GM23248 (cell line): Measurements from ENCODE around the gene PRPF31. TPM values are rescaled to one million over a fixed set of nuclear protein-coding genes. Genes with fewer than 3 reads are reported as not detected.

Source experiments
- DNase-seq: peaks from one replicate; pipeline ENCODE4 v3.0.0-alpha.2; 2015
- H2AFZ ChIP-seq: fragments of 200-600 bp; sonication (generic); 2 replicates; pipeline ENCODE4 v1.6.1; 2016; ENCODE audit warnings: antibody characterized with exemption
- H3F3A ChIP-seq: fragments of 200-600 bp; sonication (generic); 2 replicates; pipeline ENCODE4 v1.6.1; 2016; ENCODE audit warnings: mild to moderate bottlenecking, antibody characterized with exemption, mixed run types; ENCODE audit not compliant: insufficient read depth
- H3K27ac ChIP-seq: fragments of 200-600 bp; sonication (generic); 2 replicates; pipeline ENCODE4 v1.5.1; 2016; ENCODE audit warnings: mild to moderate bottlenecking
- H3K27me3 ChIP-seq: fragments of 200-600 bp; sonication (generic); replicated peaks from 2 replicates; pipeline ENCODE4 v1.6.1; 2016; ENCODE audit warnings: mild to moderate bottlenecking; ENCODE audit not compliant: insufficient read depth
- H3K36me3 ChIP-seq: fragments of 200-600 bp; sonication (generic); 2 replicates; pipeline ENCODE4 v1.6.1; 2016; ENCODE audit warnings: low read depth, mild to moderate bottlenecking
- H3K4me1 ChIP-seq: fragments of 200-600 bp; sonication (generic); 2 replicates; pipeline ENCODE4 v1.6.1; 2016; ENCODE audit warnings: mild to moderate bottlenecking; ENCODE audit not compliant: insufficient read depth
- H3K4me2 ChIP-seq: fragments of 200-600 bp; sonication (generic); one replicate; pipeline ENCODE4 v1.6.1; 2016; ENCODE audit warnings: mild to moderate bottlenecking; ENCODE audit not compliant: unreplicated experiment
- H3K4me3 ChIP-seq: fragments of 200-600 bp; sonication (generic); 2 replicates; pipeline ENCODE4 v1.5.1; 2016; ENCODE audit warnings: mild to moderate bottlenecking
- H3K79me2 ChIP-seq: fragments of 200-600 bp; sonication (generic); 2 replicates; pipeline ENCODE4 v1.6.1; 2016; ENCODE audit warnings: mild to moderate bottlenecking; ENCODE audit not compliant: insufficient read depth
- H3K9ac ChIP-seq: fragments of 200-600 bp; sonication (generic); 2 replicates; pipeline ENCODE4 v1.6.1; 2016; ENCODE audit warnings: mild to moderate bottlenecking
- H3K9me2 ChIP-seq: fragments of 200-600 bp; sonication (generic); 2 replicates; pipeline ENCODE4 v1.6.1; 2016; ENCODE audit warnings: mixed run types, mild to moderate bottlenecking, moderate library complexity; ENCODE audit not compliant: insufficient read depth
- H3K9me3 ChIP-seq: fragments of 200-600 bp; sonication (generic); one replicate; pipeline ENCODE4 v1.6.1; 2017; ENCODE audit warnings: low read depth
- H4K20me1 ChIP-seq: fragments of 200-600 bp; sonication (generic); 2 replicates; pipeline ENCODE4 v1.6.0; 2016; ENCODE audit not compliant: insufficient read depth
- EZH2 ChIP-seq: fragments of 200-600 bp; sonication (generic); IDR thresholded peaks from 2 replicates; pipeline ENCODE4 v1.6.1; 2018; ENCODE audit warnings: antibody characterized with exemption, mild to moderate bottlenecking; ENCODE audit not compliant: insufficient read depth, poor library complexity, severe bottlenecking
- EZH2phosphoT487 ChIP-seq: fragments of 200-600 bp; sonication (generic); IDR thresholded peaks from 2 replicates; pipeline ENCODE4 v1.6.1; 2018; ENCODE audit warnings: antibody characterized with exemption, moderate library complexity, mild to moderate bottlenecking, low read depth; ENCODE audit not compliant: insufficient read depth
- WGBS, 2 experiments: methylation state at CpG; one replicate each; pipeline ENCODE4 v1.1.6; 2015 to 2017; ENCODE audit warnings: low lambda C conversion rate in 2 of 2, low coverage in 1 of 2; ENCODE audit errors: missing lambda C conversion rate in 2 of 2; 5-methylcytosine and 5-hydroxymethylcytosine counted together
- in situ Hi-C: fragments of 300-500 bp; cut with MboI; formaldehyde crosslinking; loops from 2 replicates; pipeline ENCODE4 v1.15.0; 2020
- polyA plus RNA-seq: library from polyadenylated mRNA; unstranded; fragments of >200 nt; fragmentation: Nextera tagmentation; extraction: Ambion mirVana; gene quantifications from 2 replicates; pipeline ENCODE4 v1.2.1, GENCODE V29; 2016
- total RNA-seq: library from RNA; depleted of rRNA; stranded (reverse); fragments of >200 nt; shearing (Covaris generic); gene quantifications from 2 replicates; pipeline ENCODE4 v1.2.3, GENCODE V29; 2014

PRPF31 gene
- total and polyA plus RNA-seq, 2 experiments from 2014 or later = 38.4 to 78.6 TPM

DNA sequence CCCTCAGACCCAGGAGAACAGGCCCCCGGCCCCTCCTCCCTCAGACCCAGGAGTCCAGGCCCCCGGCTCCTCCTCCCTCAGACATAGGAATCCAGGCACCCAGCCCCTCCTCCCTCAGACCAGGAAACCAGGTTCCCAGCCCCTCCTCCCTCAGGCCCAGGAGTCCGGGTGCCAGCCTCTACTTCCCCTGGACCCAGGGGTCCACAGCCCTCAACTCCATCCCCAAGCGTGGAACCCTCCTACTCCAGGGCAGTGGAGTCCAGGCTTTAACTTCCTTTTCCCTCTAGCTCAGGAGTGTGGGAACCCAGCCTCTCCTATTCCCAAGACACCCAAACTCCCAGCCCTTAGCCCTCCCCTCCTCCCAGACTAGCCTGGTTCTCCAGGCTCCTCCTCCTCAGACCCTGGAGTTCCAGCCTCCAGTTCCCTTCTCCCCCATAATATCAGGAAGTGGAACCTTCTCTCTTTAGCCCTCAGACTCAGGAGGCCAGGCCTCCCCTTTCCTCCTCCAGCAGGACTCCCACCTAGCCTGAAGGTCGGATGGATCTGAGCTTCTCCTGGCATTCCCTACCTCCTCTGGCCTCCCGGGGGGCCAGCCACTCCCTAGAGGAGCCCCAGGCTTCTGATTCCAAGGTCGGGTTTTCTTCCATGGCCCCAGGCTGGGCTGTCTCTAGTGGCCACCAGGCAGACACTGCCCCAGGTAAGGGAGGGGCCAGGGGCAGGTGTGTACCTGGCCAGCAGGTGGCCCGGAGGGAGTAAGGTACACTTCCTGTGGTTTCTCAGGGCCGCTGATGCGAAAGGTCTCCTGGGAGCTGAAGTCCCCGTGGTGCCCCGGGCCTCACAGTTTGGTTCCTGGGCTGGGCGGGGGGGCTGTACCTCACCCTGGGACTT lies 57.2 kb downstream of the PRPF31 start, which contains the start of gene TMC4:
Gene TMC4, minus strand, starts transcription at position 690 of the 888 bp plus-strand sequence. Its CDS starts 43 bp downstream, at position 647.
- no peak within 1 kb of the TSS for H3K27ac ChIP-seq
- peak; percentile 33 for DNase-seq
- no peak within 1 kb of the TSS for H3K9ac ChIP-seq
- no peaks in the 10 kb centered on the region for H3K9me2 ChIP-seq
- H3K79me2 ChIP-seq = no peaks in the 10 kb centered on the region
- H2AFZ ChIP-seq = no peak within 1 kb of the TSS
- H3K4me2 ChIP-seq = no peak within 1 kb of the TSS
- TF ChIP-seq EZH2 (no peak), EZH2phosphoT487 (no peak)
- no peaks in the 10 kb centered on the region for H3K4me1 ChIP-seq
- H3F3A ChIP-seq = no peaks in the 10 kb centered on the region
- H3K36me3 ChIP-seq = no peaks in the 10 kb centered on the region
- H3K27me3 ChIP-seq = no peaks in the 10 kb centered on the region
- H3K9me3 ChIP-seq = no peaks in the 10 kb centered on the region
- in situ Hi-C loops = no loop called here
- H4K20me1 ChIP-seq = no peaks in the 10 kb centered on the region
- H3K4me3 ChIP-seq = no peak within 1 kb of the TSS
- 3 to 6% methylated on average over 12 to 13 of the region's 13 CpGs for WGBS, 2 experiments

DNA sequence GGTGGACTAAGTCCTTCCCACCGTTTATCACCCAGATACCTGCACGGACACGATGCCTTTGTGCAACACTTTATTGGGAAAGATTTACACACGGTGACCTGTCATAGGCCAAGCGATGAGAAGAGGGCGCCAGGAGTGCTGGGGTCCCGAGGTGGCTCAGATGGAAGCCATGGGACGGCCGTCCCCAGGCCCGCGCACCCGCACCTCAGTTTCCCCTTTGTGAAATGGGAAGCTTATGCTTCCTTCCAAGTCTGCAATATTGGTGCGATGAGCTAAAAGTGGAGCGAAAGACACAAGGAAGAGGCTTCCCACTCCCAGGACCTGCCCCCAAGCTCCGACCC lies 57.8 kb downstream of the PRPF31 start:
- H3K4me3 ChIP-seq = no peak overlapping the region
- TF ChIP-seq EZH2phosphoT487 (no peak), EZH2 (no peak)
- in situ Hi-C loops = no loop called here
- H3F3A ChIP-seq = no peaks in the 10 kb centered on the region
- H3K36me3 ChIP-seq = peaks cover 5% of the 10 kb centered on the region; the same call in 1 of the 2 replicates
- H3K79me2 ChIP-seq = no peaks in the 10 kb centered on the region
- no peaks in the 10 kb centered on the region for H3K4me1 ChIP-seq
- WGBS, 2 experiments = 38 to 43% methylated on average over 15 of the region's 15 CpGs
- H3K9ac ChIP-seq = no peak overlapping the region
- H3K27ac ChIP-seq = no peak overlapping the region
- no peaks in the 10 kb centered on the region for H3K27me3 ChIP-seq
- no peaks in the 10 kb centered on the region for H3K9me2 ChIP-seq
- H3K4me2 ChIP-seq = no peak overlapping the region
- H2AFZ ChIP-seq = no peak overlapping the region
- DNase-seq = no peak
- no peaks in the 10 kb centered on the region for H4K20me1 ChIP-seq
- H3K9me3 ChIP-seq = no peaks in the 10 kb centered on the region

DNA sequence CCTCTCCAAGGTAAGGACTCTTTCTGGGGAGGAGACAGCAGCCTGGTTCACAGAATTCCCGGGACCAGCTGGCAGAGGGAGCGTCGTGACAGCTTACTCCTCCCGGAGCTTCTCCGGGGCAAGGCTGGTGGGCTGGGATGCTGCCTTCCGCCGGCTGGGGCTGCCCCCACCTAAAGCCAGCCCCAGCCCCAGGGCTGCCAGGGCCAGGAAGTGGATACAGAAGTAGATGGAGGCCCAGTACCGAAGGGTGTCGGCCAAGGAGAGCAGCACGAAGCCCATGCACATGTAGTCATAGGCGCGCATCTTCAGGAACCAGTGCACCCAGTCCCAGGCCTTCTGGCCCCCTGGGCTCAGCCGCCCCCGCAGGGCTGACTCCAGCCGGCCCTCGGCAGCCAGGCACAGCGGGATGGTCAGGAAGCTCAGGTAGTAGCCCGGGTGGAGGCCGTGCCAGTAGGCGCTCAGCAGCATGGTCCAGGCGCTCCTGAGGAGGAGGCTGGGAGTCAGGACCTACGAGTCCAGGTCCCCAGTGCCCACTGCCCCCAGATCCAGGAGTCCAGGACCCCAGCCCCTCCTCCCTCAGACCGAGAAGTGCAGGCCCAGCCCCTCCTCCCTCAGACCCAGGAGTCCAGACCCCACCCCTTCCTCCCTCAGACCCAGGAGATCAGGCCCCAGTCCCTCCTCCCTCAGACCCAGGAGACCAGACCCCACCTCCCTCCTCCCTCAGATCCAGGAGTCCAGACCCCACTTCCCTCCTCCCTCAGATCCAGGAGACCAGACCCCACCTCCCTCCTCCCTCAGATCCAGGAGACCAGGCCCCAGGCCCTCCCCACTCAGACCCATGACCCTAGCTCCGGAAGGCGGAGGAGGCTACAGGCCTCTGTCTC lies 58.6 kb downstream of the PRPF31 start:
- Histone ChIP-seq H3K36me3 (peaks cover 9% of the 10 kb centered on the region; the same call in 1 of the 2 replicates), H3F3A (no peaks in the 10 kb centered on the region), H3K4me1 (no peaks in the 10 kb centered on the region), H3K4me3 (no peak overlapping the region), H3K27me3 (no peaks in the 10 kb centered on the region), H3K9me3 (no peaks in the 10 kb centered on the region), H3K9me2 (no peaks in the 10 kb centered on the region), H3K9ac (no peak overlapping the region), H3K27ac (no peak overlapping the region), H3K4me2 (no peak overlapping the region), H4K20me1 (no peaks in the 10 kb centered on the region), H3K79me2 (no peaks in the 10 kb centered on the region), H2AFZ (no peak overlapping the region)
- no peak for DNase-seq
- TF ChIP-seq EZH2 (no peak), EZH2phosphoT487 (no peak)
- WGBS, 2 experiments = 51 to 62% methylated on average over 24 to 25 of the region's 25 CpGs
- in situ Hi-C loops = no loop called here

DNA sequence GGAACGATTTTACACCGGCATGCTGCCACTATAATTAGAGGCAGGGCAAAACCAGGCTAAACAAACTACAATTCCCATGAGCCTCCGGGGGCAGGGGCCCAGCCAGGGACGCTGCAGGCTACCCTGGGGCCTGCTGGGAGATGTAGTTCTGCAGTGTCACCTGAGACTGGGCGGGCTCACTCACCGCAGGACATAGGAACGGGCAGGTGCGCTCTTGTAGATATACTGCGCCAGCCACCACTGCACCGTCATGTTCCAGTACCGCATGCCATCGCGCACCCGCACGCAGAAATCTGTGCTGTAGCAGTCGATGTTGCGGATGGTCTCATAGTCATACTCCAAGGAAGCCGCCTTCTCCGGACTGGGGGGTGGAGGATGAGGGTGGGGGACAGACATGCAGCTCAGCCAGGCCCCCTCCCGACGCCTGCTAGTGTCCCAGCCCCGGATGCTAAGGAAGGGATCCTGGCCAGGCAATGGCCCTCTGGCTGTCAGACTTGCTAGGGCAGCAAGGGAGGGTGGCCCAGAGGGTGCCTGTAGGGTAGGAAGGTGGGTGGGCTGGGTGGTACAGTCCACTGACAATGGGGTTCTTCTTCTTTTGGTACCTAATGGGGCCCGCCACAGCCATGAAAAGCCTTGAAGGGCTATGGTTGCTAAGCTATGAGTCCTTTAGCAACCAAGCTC lies 63.2 kb downstream of the PRPF31 start:
- TF ChIP-seq EZH2 (no peak), EZH2phosphoT487 (no peak)
- Histone ChIP-seq H3K79me2 (no peaks in the 10 kb centered on the region), H2AFZ (no peak overlapping the region), H3K4me1 (no peaks in the 10 kb centered on the region), H3K9me2 (no peaks in the 10 kb centered on the region), H3K27me3 (no peaks in the 10 kb centered on the region), H4K20me1 (no peaks in the 10 kb centered on the region), H3K4me3 (no peak overlapping the region), H3K27ac (no peak overlapping the region), H3K36me3 (peaks cover 16% of the 10 kb centered on the region; the same call in 1 of the 2 replicates), H3K9ac (no peak overlapping the region), H3K9me3 (no peaks in the 10 kb centered on the region), H3K4me2 (no peak overlapping the region), H3F3A (no peaks in the 10 kb centered on the region; the same call in 1 of the 2 replicates)
- WGBS, 2 experiments = 78 to 82% methylated on average over 22 to 23 of the region's 23 CpGs
- in situ Hi-C loops = no loop called here
- peak; percentile 30 for DNase-seq
